K562 (cell line): ENCODE measurements around the gene LAMTOR4. TPM values are rescaled to one million over a fixed set of nuclear protein-coding genes. Genes with fewer than 3 reads are reported as not detected.
A peak's percentile ranks its signal among the peaks of the same experiment; 100 is the strongest.

ENCODE experiments used
- ARID1B ChIP-seq: fragments of 450-650 bp; IDR thresholded peaks from 2 replicates; pipeline ENCODE4 v1.6.1; 2016; ENCODE audit warnings: antibody characterized with exemption, mild to moderate bottlenecking, inconsistent platforms
- CTBP1 ChIP-seq: fragments of 450-650 bp; IDR thresholded peaks from 2 replicates; pipeline ENCODE4 v1.6.1; 2016; ENCODE audit warnings: borderline replicate concordance
- DDX20 ChIP-seq: fragments of 450-650 bp; IDR thresholded peaks from 2 replicates; pipeline ENCODE4 v1.6.1; 2016; ENCODE audit warnings: missing genetic modification characterization, low read depth, mild to moderate bottlenecking, missing compliant biosample characterization, moderate library complexity
- HDAC3 ChIP-seq: fragments of 450-650 bp; IDR thresholded peaks from 2 replicates; pipeline ENCODE4 v1.6.1; 2018; ENCODE audit warnings: borderline replicate concordance, mild to moderate bottlenecking, moderate library complexity; ENCODE audit not compliant: partially characterized antibody
- HMG20B ChIP-seq: fragments of 250-450 bp; sonication (Bioruptor Pico); IDR thresholded peaks from 2 replicates; pipeline ENCODE4 v1.5.0; 2021; ENCODE audit warnings: mild to moderate bottlenecking
- LARP7 ChIP-seq: fragments of 450-650 bp; IDR thresholded peaks from 2 replicates; pipeline ENCODE4 v1.6.1; 2016
- MCM2 ChIP-seq: fragments of 450-650 bp; IDR thresholded peaks from 2 replicates; pipeline ENCODE4 v1.6.1; 2017; ENCODE audit warnings: low read depth, mild to moderate bottlenecking
- NRF1 ChIP-seq, 2 experiments: fragments of 450-650 bp; IDR thresholded peaks in 1 of 2; conservative IDR thresholded peaks in 1 of 2; 2 replicates each; pipeline ENCODE4 v1.6.1; 2014; ENCODE audit warnings: mild to moderate bottlenecking in 2 of 2
- POLR2B ChIP-seq: fragments of 450-650 bp; IDR thresholded peaks from 2 replicates; pipeline ENCODE4 v1.6.1; 2018; ENCODE audit warnings: low read depth; ENCODE audit not compliant: partially characterized antibody
- RBBP5 ChIP-seq: fragments of 200-600 bp; sonication (generic); IDR thresholded peaks from 2 replicates; pipeline ENCODE4 v1.6.1; 2012; ENCODE audit warnings: borderline replicate concordance, mild to moderate bottlenecking, low read length, control low read depth, inconsistent platforms; ENCODE audit not compliant: insufficient read depth, poor library complexity, severe bottlenecking
- SAP30 ChIP-seq: fragments of 200-600 bp; sonication (generic); IDR thresholded peaks from 2 replicates; pipeline ENCODE4 v1.6.1; 2012; ENCODE audit warnings: borderline replicate concordance, low read depth, mild to moderate bottlenecking, moderate library complexity, low read length, control low read depth, inconsistent platforms; ENCODE audit not compliant: insufficient read depth, poor library complexity, severe bottlenecking
- ZNF12 ChIP-seq: sonication (generic); formaldehyde crosslinking; IDR thresholded peaks from 2 replicates; pipeline ENCODE4 v1.4.0; 2020; ENCODE audit warnings: mild to moderate bottlenecking, missing genetic modification reagents
- ZNF444 ChIP-seq: fragments of 250-450 bp; sonication (Bioruptor Pico); IDR thresholded peaks from 2 replicates; pipeline ENCODE4 v1.4.0; 2020; ENCODE audit warnings: mild to moderate bottlenecking, moderate library complexity
- polyA plus RNA-seq, 8 experiments: library from polyadenylated mRNA; depleted of rRNA in 4 of 8; stranded (reverse) in 5 of 8; unstranded in 3 of 8; fragments of >200 nt; fragmentation: Nextera tagmentation in 2 of 8; fragmentation: Illumina TruSeq in 1 of 8; extraction: Ambion mirVana in 2 of 8; extraction: Trizol in 1 of 8; gene quantifications; 2 replicates each; pipeline versions ENCODE4 v1.2.1 to v1.2.3, GENCODE V29; 2011 to 2014; ENCODE audit warnings: inconsistent platforms in 1 of 8, missing spikeins in 1 of 8
- total RNA-seq, 7 experiments: library from RNA; depleted of rRNA in 6 of 7; stranded (reverse); fragments of >200 nt in 6 of 7; fragmentation: Illumina TruSeq in 2 of 7; extraction: Trizol in 2 of 7; gene quantifications; 2 replicates each; pipeline versions ENCODE4 v1.2.1 to v1.2.3, GENCODE V29; 2011 to 2021; ENCODE audit warnings: low replicate concordance in 1 of 7
- TF ChIP-seq, protein P1 (sequence below): fragments of 450-650 bp; formaldehyde crosslinking; IDR thresholded peaks from 2 replicates; pipeline ENCODE4 v1.4.0; 2022; ENCODE audit warnings: missing genetic modification characterization
- TF ChIP-seq, protein P2 (sequence below): sonication (generic); formaldehyde crosslinking; IDR thresholded peaks from 2 replicates; pipeline ENCODE4 v1.8.0; 2022; ENCODE audit warnings: mild to moderate bottlenecking, missing genetic modification reagents
- TF ChIP-seq, protein P3 (sequence below), 2 experiments: fragments of 450-650 bp in 1 of 2; sonication (generic) in 1 of 2; formaldehyde crosslinking; conservative IDR thresholded peaks; 2 replicates each; pipeline versions ENCODE4 v1.4.0 to v1.8.1; 2020 to 2022; ENCODE audit warnings: mild to moderate bottlenecking in 1 of 2, missing genetic modification reagents in 1 of 2
- TF ChIP-seq, protein P4 (sequence below): sonication (generic); formaldehyde crosslinking; IDR thresholded peaks from 2 replicates; pipeline ENCODE4 v1.8.0; 2022; ENCODE audit warnings: missing genetic modification reagents, mild to moderate bottlenecking, borderline replicate concordance

LAMTOR4 gene
- total and polyA plus RNA-seq, 9 of the 15 experiments (the other 6 are each of a cell fraction or from before 2014, with no cell fraction given), result 79.6 to 314 (median 195) TPM

DNA sequence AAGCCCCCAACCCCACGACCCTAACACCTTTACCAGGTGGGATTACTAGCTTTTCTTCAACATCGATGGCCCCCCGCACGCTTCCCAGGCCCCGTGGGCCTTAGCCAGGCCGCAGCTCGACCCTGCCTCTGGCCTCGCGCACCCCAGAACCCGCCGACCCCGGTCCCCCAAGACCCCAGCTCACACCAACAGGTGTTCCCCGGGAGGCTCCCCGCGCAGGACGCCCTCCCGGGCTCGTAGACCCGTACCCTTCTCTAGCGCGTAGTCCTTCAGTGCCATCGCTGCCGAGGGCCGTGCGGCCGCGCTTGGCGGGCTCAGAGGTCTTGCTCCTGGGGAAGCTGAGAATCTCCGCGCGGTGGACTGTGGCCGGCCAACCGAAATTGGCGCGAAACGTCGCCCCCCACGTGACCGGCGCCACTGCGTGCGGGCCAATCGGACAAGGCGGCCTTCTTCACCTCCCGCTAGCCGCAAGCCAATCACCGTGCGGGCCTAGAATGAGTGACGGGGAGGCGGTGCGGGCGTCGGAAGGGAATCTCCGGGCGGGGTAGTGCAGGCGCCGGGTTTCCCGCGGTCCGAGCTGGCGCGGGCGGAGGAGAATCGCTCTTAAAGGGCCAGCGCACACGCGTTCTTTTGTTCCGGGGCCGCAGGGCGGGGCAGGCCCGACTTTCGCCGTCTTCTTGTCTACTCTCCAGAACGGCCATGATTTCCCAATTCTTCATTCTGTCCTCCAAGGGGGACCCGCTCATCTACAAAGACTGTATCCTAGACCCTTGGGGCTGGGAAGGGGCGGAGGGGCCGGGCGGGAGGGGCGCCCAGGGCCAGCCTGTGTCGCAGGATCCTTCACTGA lies 47.5 kb upstream of the LAMTOR4 start, which contains the start of the genes AP4M1 and MCM7 (continued):
- TF ChIP-seq, protein P1, sequence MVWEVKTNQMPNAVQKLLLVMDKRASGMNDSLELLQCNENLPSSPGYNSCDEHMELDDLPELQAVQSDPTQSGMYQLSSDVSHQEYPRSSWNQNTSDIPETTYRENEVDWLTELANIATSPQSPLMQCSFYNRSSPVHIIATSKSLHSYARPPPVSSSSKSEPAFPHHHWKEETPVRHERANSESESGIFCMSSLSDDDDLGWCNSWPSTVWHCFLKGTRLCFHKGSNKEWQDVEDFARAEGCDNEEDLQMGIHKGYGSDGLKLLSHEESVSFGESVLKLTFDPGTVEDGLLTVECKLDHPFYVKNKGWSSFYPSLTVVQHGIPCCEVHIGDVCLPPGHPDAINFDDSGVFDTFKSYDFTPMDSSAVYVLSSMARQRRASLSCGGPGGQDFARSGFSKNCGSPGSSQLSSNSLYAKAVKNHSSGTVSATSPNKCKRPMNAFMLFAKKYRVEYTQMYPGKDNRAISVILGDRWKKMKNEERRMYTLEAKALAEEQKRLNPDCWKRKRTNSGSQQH (CRISPR knock-in tag), result peak; percentile 78; the same call in 1 of the 2 replicates
- peak; percentile 88 for TF ChIP-seq POLR2B
- no peak for TF ChIP-seq HDAC3
- TF ChIP-seq NRF1 (conservative IDR thresholded peaks at IDR 0.05 in 1 of 2, IDR thresholded peaks at IDR 0.05 in 1 of 2), result peak; percentile 85 to 88
- peak; percentile 87 for TF ChIP-seq CTBP1
- TF ChIP-seq ARID1B, result no peak
- TF ChIP-seq LARP7, result 0 out of 2 replicates have a peak, but pooled peaks have one; percentile 12
- TF ChIP-seq ZNF444 (CRISPR knock-in tag), result no peak
- TF ChIP-seq MCM2, result no peak
- TF ChIP-seq HMG20B (CRISPR knock-in tag), result no peak
- TF ChIP-seq, protein P2, sequence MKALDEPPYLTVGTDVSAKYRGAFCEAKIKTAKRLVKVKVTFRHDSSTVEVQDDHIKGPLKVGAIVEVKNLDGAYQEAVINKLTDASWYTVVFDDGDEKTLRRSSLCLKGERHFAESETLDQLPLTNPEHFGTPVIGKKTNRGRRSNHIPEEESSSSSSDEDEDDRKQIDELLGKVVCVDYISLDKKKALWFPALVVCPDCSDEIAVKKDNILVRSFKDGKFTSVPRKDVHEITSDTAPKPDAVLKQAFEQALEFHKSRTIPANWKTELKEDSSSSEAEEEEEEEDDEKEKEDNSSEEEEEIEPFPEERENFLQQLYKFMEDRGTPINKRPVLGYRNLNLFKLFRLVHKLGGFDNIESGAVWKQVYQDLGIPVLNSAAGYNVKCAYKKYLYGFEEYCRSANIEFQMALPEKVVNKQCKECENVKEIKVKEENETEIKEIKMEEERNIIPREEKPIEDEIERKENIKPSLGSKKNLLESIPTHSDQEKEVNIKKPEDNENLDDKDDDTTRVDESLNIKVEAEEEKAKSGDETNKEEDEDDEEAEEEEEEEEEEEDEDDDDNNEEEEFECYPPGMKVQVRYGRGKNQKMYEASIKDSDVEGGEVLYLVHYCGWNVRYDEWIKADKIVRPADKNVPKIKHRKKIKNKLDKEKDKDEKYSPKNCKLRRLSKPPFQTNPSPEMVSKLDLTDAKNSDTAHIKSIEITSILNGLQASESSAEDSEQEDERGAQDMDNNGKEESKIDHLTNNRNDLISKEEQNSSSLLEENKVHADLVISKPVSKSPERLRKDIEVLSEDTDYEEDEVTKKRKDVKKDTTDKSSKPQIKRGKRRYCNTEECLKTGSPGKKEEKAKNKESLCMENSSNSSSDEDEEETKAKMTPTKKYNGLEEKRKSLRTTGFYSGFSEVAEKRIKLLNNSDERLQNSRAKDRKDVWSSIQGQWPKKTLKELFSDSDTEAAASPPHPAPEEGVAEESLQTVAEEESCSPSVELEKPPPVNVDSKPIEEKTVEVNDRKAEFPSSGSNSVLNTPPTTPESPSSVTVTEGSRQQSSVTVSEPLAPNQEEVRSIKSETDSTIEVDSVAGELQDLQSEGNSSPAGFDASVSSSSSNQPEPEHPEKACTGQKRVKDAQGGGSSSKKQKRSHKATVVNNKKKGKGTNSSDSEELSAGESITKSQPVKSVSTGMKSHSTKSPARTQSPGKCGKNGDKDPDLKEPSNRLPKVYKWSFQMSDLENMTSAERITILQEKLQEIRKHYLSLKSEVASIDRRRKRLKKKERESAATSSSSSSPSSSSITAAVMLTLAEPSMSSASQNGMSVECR (CRISPR knock-in tag), result peak; percentile 70; the same call in 1 of the 2 replicates
- TF ChIP-seq, protein P3, sequence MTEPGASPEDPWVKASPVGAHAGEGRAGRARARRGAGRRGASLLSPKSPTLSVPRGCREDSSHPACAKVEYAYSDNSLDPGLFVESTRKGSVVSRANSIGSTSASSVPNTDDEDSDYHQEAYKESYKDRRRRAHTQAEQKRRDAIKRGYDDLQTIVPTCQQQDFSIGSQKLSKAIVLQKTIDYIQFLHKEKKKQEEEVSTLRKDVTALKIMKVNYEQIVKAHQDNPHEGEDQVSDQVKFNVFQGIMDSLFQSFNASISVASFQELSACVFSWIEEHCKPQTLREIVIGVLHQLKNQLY (CRISPR knock-in tag; conservative IDR thresholded peaks at IDR 0.05), result no peak; a peak in 1 of 4 replicates
- no peak for TF ChIP-seq DDX20
- TF ChIP-seq, protein P4, sequence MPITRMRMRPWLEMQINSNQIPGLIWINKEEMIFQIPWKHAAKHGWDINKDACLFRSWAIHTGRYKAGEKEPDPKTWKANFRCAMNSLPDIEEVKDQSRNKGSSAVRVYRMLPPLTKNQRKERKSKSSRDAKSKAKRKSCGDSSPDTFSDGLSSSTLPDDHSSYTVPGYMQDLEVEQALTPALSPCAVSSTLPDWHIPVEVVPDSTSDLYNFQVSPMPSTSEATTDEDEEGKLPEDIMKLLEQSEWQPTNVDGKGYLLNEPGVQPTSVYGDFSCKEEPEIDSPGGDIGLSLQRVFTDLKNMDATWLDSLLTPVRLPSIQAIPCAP (CRISPR knock-in tag), result no peak
- no peak for TF ChIP-seq ZNF12 (CRISPR knock-in tag)
- peak; percentile 99 for TF ChIP-seq SAP30
- TF ChIP-seq RBBP5, result peak; percentile 49
